Measurements from ENCODE around the gene ANXA3.

The ANXA3 gene

GRCh38 chr4:78648640-78649363 lies 97.2 kb downstream of the ANXA3 start:
- DNase-seq: no peak

- DNase-seq: no peak
These were observed 98.8 kb downstream of the ANXA3 start for GRCh38 chr4:78650106-78651024.

- DNase-seq: no peak
These were observed 99.8 kb downstream of the ANXA3 start for GRCh38 chr4:78651250-78651860.

GRCh38 chr4:78652282-78652876 lies 100.8 kb downstream of the ANXA3 start:
- DNase-seq: no peak

GRCh38 chr4:78653655-78654054 lies 102.1 kb downstream of the ANXA3 start:
- peak in 1 of 2 experiments; percentile 6 for DNase-seq

GRCh38 chr4:78654807-78655206 lies 103.2 kb downstream of the ANXA3 start:
- DNase-seq: no peak

GRCh38 chr4:78656968-78657445 lies 105.4 kb downstream of the ANXA3 start:
- no peak for DNase-seq

GRCh38 chr4:78659264-78659663 lies 107.7 kb downstream of the ANXA3 start:
- DNase-seq: no peak

- no peak for DNase-seq
These were observed 108.1 kb downstream of the ANXA3 start for GRCh38 chr4:78659665-78660064.
